OCI-LY3 (cell line): Measurements from ENCODE around the gene RAP1A.

Experiments
- H2AFZ ChIP-seq: fragments of 200-600, 300-600 bp; shearing (Covaris generic); 2 replicates; pipeline ENCODE4 v1.6.0; 2014; ENCODE audit warnings: antibody characterized with exemption, low read depth, low read length
- H3K27ac ChIP-seq: fragments of 200-600, 300-600 bp; sonication (generic); 2 replicates; pipeline ENCODE4 v1.5.1; 2014; ENCODE audit warnings: mild to moderate bottlenecking, low read length, moderate library complexity, mixed read lengths
- H3K27me3 ChIP-seq: fragments of 200-600, 300-600 bp; sonication (generic); 2 replicates; pipeline ENCODE4 v1.6.1; 2014; ENCODE audit warnings: low read depth, low read length, mixed read lengths
- H3K36me3 ChIP-seq: fragments of 200-600, 300-600 bp; sonication (generic); replicated peaks from 2 replicates; pipeline ENCODE3; 2014; ENCODE audit warnings: low read depth, low read length, mixed read lengths
- H3K4me1 ChIP-seq: fragments of 300-600, 200-600 bp; sonication (generic); 2 replicates; pipeline ENCODE4 v1.6.1; 2014; ENCODE audit warnings: low read length, mixed read lengths
- H3K4me2 ChIP-seq: fragments of 200-600, 300-600 bp; sonication (generic); 2 replicates; pipeline ENCODE4 v1.6.1; 2014; ENCODE audit warnings: low read length, mixed read lengths
- H3K4me3 ChIP-seq: fragments of 300-600, 200-600 bp; sonication (generic); 2 replicates; pipeline ENCODE4 v1.5.1; 2014; ENCODE audit warnings: antibody characterized with exemption, mild to moderate bottlenecking, low read length, moderate library complexity
- H3K79me2 ChIP-seq: fragments of 300-600, 200-600 bp; shearing (Covaris generic); 2 replicates; pipeline ENCODE4 v1.6.1; 2014; ENCODE audit warnings: mild to moderate bottlenecking, low read length, mixed read lengths
- H3K9ac ChIP-seq: fragments of 300-600, 200-600 bp; shearing (Covaris generic); 2 replicates; pipeline ENCODE4 v1.6.0; 2014; ENCODE audit warnings: mild to moderate bottlenecking, low read length, moderate library complexity
- H3K9me3 ChIP-seq: fragments of 200-600, 300-600 bp; shearing (Covaris generic); 2 replicates; pipeline ENCODE4 v1.6.1; 2014; ENCODE audit warnings: low read length, mixed read lengths; ENCODE audit not compliant: insufficient read depth
- H4K20me1 ChIP-seq: fragments of 200-600, 300-600 bp; sonication (generic); 2 replicates; pipeline ENCODE4 v1.6.1; 2016; ENCODE audit warnings: low read length, mixed read lengths; ENCODE audit not compliant: insufficient read depth
- EZH2phosphoT487 ChIP-seq: fragments of 200-600 bp; shearing (Covaris generic); IDR thresholded peaks from 2 replicates; pipeline ENCODE4 v1.6.1; 2018; ENCODE audit warnings: antibody characterized with exemption, mixed run types, low read depth
- TF ChIP-seq, protein P1 (sequence below): fragments of 200-600, 300-600 bp; sonication (generic); IDR thresholded peaks from 2 replicates; pipeline ENCODE4 v1.5.1; 2014; ENCODE audit warnings: antibody characterized with exemption, low read length, low read depth

The RAP1A gene

DNA sequence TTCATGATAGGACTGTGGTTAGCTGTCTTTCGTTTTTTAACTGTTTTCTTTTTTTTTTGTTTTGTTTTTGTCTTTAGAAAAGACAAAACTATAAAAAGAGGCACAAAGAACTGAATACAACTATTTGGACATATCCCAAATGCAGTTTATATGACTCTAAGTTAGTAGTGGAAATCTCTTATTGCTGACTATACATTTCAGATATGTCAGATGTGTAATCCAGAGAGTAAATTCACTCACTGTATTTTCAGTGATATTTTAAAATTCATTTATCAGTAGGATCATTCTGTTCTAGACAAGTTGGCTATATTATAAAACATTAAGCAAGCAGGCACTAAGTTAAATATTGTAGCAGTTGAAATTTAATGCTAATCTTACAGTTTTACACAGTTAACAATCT lies 5.7 kb downstream of the RAP1A start:
- Histone ChIP-seq H2AFZ (no peak overlapping the region), H3K4me3 (peak overlapping the region; percentile 95), H3K27me3 (no peaks in the 10 kb centered on the region), H3K79me2 (peaks cover 100% of the 10 kb centered on the region), H3K4me1 (peaks cover 84% of the 10 kb centered on the region), H3K9ac (peak overlapping the region; percentile 52), H3K27ac (peak overlapping the region; percentile 100), H3K4me2 (peak overlapping the region; percentile 96), H3K36me3 (peaks cover 22% of the 10 kb centered on the region), H3K9me3 (no peaks in the 10 kb centered on the region), H4K20me1 (peaks cover 86% of the 10 kb centered on the region)
- no peak for TF ChIP-seq EZH2phosphoT487
- TF ChIP-seq, protein P1, sequence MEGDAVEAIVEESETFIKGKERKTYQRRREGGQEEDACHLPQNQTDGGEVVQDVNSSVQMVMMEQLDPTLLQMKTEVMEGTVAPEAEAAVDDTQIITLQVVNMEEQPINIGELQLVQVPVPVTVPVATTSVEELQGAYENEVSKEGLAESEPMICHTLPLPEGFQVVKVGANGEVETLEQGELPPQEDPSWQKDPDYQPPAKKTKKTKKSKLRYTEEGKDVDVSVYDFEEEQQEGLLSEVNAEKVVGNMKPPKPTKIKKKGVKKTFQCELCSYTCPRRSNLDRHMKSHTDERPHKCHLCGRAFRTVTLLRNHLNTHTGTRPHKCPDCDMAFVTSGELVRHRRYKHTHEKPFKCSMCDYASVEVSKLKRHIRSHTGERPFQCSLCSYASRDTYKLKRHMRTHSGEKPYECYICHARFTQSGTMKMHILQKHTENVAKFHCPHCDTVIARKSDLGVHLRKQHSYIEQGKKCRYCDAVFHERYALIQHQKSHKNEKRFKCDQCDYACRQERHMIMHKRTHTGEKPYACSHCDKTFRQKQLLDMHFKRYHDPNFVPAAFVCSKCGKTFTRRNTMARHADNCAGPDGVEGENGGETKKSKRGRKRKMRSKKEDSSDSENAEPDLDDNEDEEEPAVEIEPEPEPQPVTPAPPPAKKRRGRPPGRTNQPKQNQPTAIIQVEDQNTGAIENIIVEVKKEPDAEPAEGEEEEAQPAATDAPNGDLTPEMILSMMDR = no peak

DNA sequence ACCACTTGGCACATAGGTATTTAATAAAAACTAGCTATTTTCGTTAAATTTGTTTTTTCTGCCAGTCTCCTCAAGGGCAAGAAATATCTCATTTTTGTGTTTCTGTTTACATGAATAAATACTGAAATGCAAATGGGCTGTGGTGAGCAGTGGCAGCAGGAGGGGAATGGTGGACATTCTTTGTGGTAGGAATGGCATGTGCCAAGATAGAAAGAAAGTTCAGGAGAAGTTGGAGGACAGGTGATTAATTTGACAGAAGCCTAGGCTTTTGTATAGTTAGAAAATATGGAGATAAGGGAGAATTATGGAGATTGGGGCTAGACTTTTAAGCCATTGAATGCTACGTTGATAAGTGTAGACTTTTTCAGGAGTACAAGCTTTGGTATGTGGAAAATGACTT lies 8.6 kb downstream of the RAP1A start:
- peak overlapping the region; percentile 84 for H3K27ac ChIP-seq
- H4K20me1 ChIP-seq = peaks cover 89% of the 10 kb centered on the region
- H3K4me3 ChIP-seq = peak overlapping the region; percentile 53
- H3K4me2 ChIP-seq = peak overlapping the region; percentile 64
- H3K9ac ChIP-seq = peak overlapping the region; percentile 45
- H3K9me3 ChIP-seq = no peaks in the 10 kb centered on the region
- H3K79me2 ChIP-seq = peaks cover 100% of the 10 kb centered on the region
- peaks cover 19% of the 10 kb centered on the region for H3K36me3 ChIP-seq
- no peaks in the 10 kb centered on the region for H3K27me3 ChIP-seq
- peaks cover 98% of the 10 kb centered on the region for H3K4me1 ChIP-seq
- TF ChIP-seq EZH2phosphoT487 = no peak
- TF ChIP-seq, protein P1 = no peak
- no peak overlapping the region for H2AFZ ChIP-seq

DNA sequence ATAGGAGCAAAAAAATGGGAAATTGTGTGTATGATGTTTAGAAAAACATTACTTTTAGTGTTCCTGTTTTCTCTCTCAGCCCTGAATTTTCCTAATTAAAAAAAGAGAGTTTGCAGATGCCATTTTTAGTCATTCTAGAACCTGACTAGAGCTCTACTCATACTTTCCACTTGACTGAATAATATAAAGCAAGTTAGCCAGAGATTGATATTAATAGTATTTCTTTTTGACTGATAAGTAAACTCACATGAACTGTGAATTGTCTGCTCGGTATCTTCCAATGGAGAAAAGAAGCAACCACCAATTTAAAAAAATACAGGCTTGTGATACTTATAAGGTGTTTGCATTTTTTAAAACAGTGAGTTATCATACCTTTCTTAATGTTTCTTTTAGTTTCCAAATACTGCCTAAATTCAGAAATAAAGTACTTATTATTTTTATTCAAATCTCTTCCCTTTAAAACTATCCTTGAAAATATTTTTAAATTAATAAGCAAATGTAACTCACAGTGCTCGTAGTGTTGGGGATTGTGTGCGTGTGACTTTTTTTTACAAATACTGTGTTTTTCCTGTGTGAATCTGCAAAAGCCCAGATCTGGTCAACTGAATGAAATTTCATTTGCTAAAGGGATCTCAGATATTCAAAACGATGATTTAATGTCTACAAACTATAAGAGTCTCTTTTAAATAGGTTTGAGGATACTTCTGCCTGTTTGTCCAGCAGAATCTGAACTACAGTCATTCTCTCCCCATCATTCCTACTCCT lies 9.8 kb downstream of the RAP1A start:
- Histone ChIP-seq H3K9ac (peak overlapping the region; percentile 45), H4K20me1 (peaks cover 87% of the 10 kb centered on the region), H3K36me3 (peaks cover 19% of the 10 kb centered on the region), H3K27me3 (no peaks in the 10 kb centered on the region), H3K79me2 (peaks cover 100% of the 10 kb centered on the region), H3K9me3 (no peaks in the 10 kb centered on the region), H3K4me2 (peak overlapping the region; percentile 64), H3K4me3 (peak overlapping the region; percentile 53), H2AFZ (no peak overlapping the region), H3K4me1 (peaks cover 95% of the 10 kb centered on the region), H3K27ac (peak overlapping the region; percentile 84)
- TF ChIP-seq, protein P1 = no peak
- no peak for TF ChIP-seq EZH2phosphoT487

DNA sequence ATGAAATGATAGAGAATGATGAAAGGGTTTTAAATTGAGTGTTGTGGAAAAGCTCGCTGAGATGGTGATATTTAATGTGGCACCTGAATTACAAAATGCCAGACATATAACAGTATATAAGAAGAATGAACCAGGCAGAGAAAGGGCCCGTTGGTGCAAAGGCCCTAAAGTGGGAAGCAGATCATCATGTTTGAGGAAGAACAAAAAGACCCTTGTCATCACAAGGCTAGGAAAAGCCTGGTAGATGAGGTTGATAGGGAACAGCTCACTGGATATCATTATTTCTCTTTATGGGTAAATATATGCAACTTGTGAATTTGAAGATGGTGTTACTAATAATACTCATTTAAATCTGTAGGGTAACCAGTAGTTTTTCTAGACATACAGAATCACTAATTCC lies 11.0 kb downstream of the RAP1A start:
- peaks cover 100% of the 10 kb centered on the region for H3K79me2 ChIP-seq
- peaks cover 84% of the 10 kb centered on the region for H3K4me1 ChIP-seq
- H2AFZ ChIP-seq = no peak overlapping the region
- no peaks in the 10 kb centered on the region for H3K27me3 ChIP-seq
- H3K27ac ChIP-seq = peak overlapping the region; percentile 84
- peak overlapping the region; percentile 64 for H3K4me2 ChIP-seq
- peaks cover 84% of the 10 kb centered on the region for H4K20me1 ChIP-seq
- no peaks in the 10 kb centered on the region for H3K9me3 ChIP-seq
- TF ChIP-seq EZH2phosphoT487 = no peak
- TF ChIP-seq, protein P1 = no peak
- H3K4me3 ChIP-seq = no peak overlapping the region
- H3K36me3 ChIP-seq = peaks cover 19% of the 10 kb centered on the region
- H3K9ac ChIP-seq = 0 out of 2 replicates have a peak overlapping the region, but pooled peaks have one; percentile 9
